Liver (tissue), 9 donors: Measurements from ENCODE around the gene AP4S1. TPM values are rescaled to one million over a fixed set of nuclear protein-coding genes. Genes with fewer than 3 reads are reported as not detected.

Experiments
- DNase-seq: peaks from one replicate; pipeline ENCODE4 v3.0.0-alpha.2; 2017; ENCODE audit warnings: low spot score
- H3K27ac ChIP-seq, 2 donors: one replicate each; pipeline ENCODE4 v1.7.0; 2013; ENCODE audit warnings: inconsistent platforms in 2 of 2, low read length in 2 of 2, control low read depth in 1 of 2, low read depth in 1 of 2, mild to moderate bottlenecking in 1 of 2
- H3K27me3 ChIP-seq, 4 donors: one replicate each; pipeline versions ENCODE4 v1.6.1 to v1.7.0; 2013; ENCODE audit warnings: low read length in 3 of 4, inconsistent platforms in 1 of 4, mild to moderate bottlenecking in 1 of 4, moderate library complexity in 1 of 4; ENCODE audit not compliant: control insufficient read depth in 4 of 4, insufficient read depth in 4 of 4
- H3K36me3 ChIP-seq, 4 donors: one replicate each; pipeline versions ENCODE4 v1.6.1 to v1.7.0; 2013; ENCODE audit warnings: low read length in 3 of 4, mild to moderate bottlenecking in 3 of 4, low read depth in 1 of 4, moderate library complexity in 1 of 4; ENCODE audit not compliant: control insufficient read depth in 4 of 4, insufficient read depth in 3 of 4
- H3K4me1 ChIP-seq, 4 donors: one replicate each; pipeline versions ENCODE4 v1.6.1 to v1.7.0; 2013; ENCODE audit warnings: low read length in 3 of 4, mild to moderate bottlenecking in 3 of 4, moderate library complexity in 1 of 4; ENCODE audit not compliant: control insufficient read depth in 4 of 4, insufficient read depth in 4 of 4
- H3K4me3 ChIP-seq, 3 donors: one replicate each; pipeline versions ENCODE4 v1.6.1 to v1.7.0; 2013; ENCODE audit warnings: low read length in 3 of 3, control low read depth in 1 of 3, low read depth in 1 of 3, mild to moderate bottlenecking in 1 of 3
- H3K9ac ChIP-seq, 2 donors: one replicate each; pipeline ENCODE4 v1.7.0; 2013; ENCODE audit warnings: low read length in 2 of 2, mild to moderate bottlenecking in 2 of 2, moderate library complexity in 2 of 2, control low read depth in 1 of 2, low read depth in 1 of 2
- H3K9me3 ChIP-seq, 4 donors: one replicate each; pipeline versions ENCODE4 v1.6.1 to v1.7.0; 2013; ENCODE audit warnings: low read length in 3 of 4; ENCODE audit not compliant: control insufficient read depth in 4 of 4
- EGR1 ChIP-seq, 2 donors: IDR thresholded peaks; 2 replicates each; pipeline ENCODE4 v1.6.1; 2016 to 2018; ENCODE audit warnings: antibody characterized with exemption in 2 of 2, low read depth in 2 of 2
- FOXA1 ChIP-seq: IDR thresholded peaks from 2 replicates; pipeline ENCODE4 v1.6.1; 2016; ENCODE audit warnings: antibody characterized with exemption
- FOXA2 ChIP-seq: IDR thresholded peaks from 2 replicates; pipeline ENCODE4 v1.6.1; 2016; ENCODE audit warnings: antibody characterized with exemption
- HNF4A ChIP-seq, 2 donors: conservative IDR thresholded peaks; 2 replicates each; pipeline ENCODE4 v1.6.1; 2016; ENCODE audit warnings: antibody characterized with exemption in 2 of 2, mild to moderate bottlenecking in 2 of 2
- HNF4G ChIP-seq: IDR thresholded peaks from 2 replicates; pipeline ENCODE4 v1.6.1; 2016; ENCODE audit warnings: antibody characterized with exemption
- JUND ChIP-seq, 2 donors: IDR thresholded peaks; 2 replicates each; pipeline ENCODE4 v1.6.1; 2016; ENCODE audit warnings: antibody characterized with exemption in 2 of 2
- NR2F2 ChIP-seq: IDR thresholded peaks from 2 replicates; pipeline ENCODE4 v1.6.1; 2016; ENCODE audit warnings: antibody characterized with exemption
- RXRA ChIP-seq, 2 donors: IDR thresholded peaks; 2 replicates each; pipeline ENCODE4 v1.6.1; 2017 to 2018; ENCODE audit warnings: antibody characterized with exemption in 2 of 2, mild to moderate bottlenecking in 1 of 2
- SP1 ChIP-seq: IDR thresholded peaks from 2 replicates; pipeline ENCODE4 v1.6.1; 2018; ENCODE audit warnings: antibody characterized with exemption, mild to moderate bottlenecking
- TAF1 ChIP-seq: conservative IDR thresholded peaks from 2 replicates; pipeline ENCODE4 v1.6.1; 2016; ENCODE audit warnings: antibody characterized with exemption, mild to moderate bottlenecking
- YY1 ChIP-seq: IDR thresholded peaks from 2 replicates; pipeline ENCODE4 v1.6.1; 2016; ENCODE audit warnings: antibody characterized with exemption, mild to moderate bottlenecking
- WGBS: extraction: QIAGEN DNeasy Blood & Tissue Kit; methylation state at CpG from one replicate; pipeline ENCODE4 v1.1.7; 2013; 5-methylcytosine and 5-hydroxymethylcytosine counted together
- polyA plus RNA-seq, 2 donors: library from polyadenylated mRNA; stranded (reverse) in 1 of 2; unstranded in 1 of 2; fragments of 200-250 nt in 1 of 2; fragments of >200 nt in 1 of 2; fragmentation: Nextera tagmentation in 1 of 2; extraction: Ambion mirVana in 1 of 2; gene quantifications; one replicate each; pipeline versions ENCODE4 v1.2.1 to v1.2.3, GENCODE V29; 2013 to 2015
- total RNA-seq, 2 donors: library from RNA; depleted of rRNA; stranded (reverse); fragments of >200 nt; gene quantifications; one replicate each; pipeline ENCODE4 v1.2.3, GENCODE V29; 2014
- TF ChIP-seq, protein P1 (sequence below): IDR thresholded peaks from 2 replicates; pipeline ENCODE4 v1.6.1; 2016; ENCODE audit warnings: antibody characterized with exemption
- TF ChIP-seq, protein P2 (sequence below): IDR thresholded peaks from 2 replicates; pipeline ENCODE4 v1.6.1; 2016; ENCODE audit warnings: antibody characterized with exemption
- TF ChIP-seq, protein P3 (sequence below): fragments of 150-350 bp; IDR thresholded peaks from 2 replicates; pipeline ENCODE4 v1.5.1; 2017; ENCODE audit warnings: improper control_type of control experiment, low read depth, low read length; ENCODE audit not compliant: missing input control
- TF ChIP-seq, protein P4 (sequence below): IDR thresholded peaks from 2 replicates; pipeline ENCODE4 v1.6.1; 2016; ENCODE audit warnings: antibody characterized with exemption
- donor health status: healthy.
- donor health status: healthy.
- donor health status: healthy.
- donor health status: healthy.
- donor health status: healthy.

Gene AP4S1
- total and polyA plus RNA-seq, 4 donors = 1.3 to 4.3 (median 1.7) TPM

DNA sequence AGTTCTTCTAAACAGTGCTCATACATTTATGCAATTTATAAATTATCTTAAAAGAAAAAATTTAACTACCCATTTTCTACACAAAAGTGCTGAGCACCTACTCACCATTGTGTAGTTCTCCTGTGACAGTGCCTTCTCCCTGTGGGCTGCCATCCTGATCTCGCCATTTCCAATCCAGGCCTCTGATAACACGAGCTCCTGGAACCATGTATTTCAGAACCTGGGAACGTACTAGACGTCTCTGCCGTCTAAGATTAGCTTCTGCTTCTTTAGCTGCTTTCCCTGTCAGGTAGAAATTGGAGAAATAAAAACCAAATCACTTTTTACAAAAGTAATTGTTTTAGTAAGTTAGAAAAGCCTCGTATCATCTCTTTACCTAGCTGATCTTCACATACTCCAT is 107.7 kb downstream of the AP4S1 start (continued):
- TF ChIP-seq, protein P1, sequence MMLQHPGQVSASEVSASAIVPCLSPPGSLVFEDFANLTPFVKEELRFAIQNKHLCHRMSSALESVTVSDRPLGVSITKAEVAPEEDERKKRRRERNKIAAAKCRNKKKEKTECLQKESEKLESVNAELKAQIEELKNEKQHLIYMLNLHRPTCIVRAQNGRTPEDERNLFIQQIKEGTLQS = no peak
- TF ChIP-seq SP1 (no peak), FOXA2 (no peak), RXRA (IDR thresholded peaks at IDR 0.05) (no peak)
- TF ChIP-seq, protein P2, sequence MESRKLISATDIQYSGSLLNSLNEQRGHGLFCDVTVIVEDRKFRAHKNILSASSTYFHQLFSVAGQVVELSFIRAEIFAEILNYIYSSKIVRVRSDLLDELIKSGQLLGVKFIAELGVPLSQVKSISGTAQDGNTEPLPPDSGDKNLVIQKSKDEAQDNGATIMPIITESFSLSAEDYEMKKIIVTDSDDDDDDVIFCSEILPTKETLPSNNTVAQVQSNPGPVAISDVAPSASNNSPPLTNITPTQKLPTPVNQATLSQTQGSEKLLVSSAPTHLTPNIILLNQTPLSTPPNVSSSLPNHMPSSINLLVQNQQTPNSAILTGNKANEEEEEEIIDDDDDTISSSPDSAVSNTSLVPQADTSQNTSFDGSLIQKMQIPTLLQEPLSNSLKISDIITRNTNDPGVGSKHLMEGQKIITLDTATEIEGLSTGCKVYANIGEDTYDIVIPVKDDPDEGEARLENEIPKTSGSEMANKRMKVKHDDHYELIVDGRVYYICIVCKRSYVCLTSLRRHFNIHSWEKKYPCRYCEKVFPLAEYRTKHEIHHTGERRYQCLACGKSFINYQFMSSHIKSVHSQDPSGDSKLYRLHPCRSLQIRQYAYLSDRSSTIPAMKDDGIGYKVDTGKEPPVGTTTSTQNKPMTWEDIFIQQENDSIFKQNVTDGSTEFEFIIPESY = no peak

DNA sequence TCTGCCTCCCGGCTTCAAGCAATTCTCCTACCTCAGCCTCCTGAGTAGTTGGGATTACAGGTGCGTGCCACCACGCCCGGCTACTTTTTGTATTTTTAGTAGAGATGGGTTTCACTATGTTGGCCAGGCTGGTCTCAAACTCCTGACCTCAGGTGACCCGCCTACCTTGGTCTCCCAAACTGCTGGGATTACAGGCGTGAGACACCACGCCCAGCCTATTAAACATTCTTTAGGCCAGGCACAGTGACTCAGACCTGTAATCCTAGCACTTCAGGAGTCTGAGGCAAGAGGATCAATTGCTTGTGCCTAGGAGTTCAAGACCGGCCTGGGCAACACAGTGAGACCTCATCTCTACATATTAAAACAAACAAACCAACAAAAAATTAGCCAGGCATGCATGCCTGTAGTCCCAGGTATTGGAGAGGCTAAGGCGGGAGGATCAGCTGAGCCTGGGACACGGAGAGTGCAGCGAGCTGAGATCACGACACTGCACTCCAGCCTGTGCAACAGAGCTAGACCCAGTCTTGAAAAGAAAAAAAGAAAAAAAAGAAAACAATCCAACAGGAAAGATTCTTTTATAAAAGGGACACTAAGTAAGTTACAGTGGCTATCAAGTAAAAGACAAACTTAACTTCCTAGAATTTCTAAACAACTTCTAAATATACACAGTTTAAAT is 111.9 kb downstream of the AP4S1 start:
- Histone ChIP-seq H3K27ac (no peak overlapping the region), H3K9ac (no peak overlapping the region), H3K9me3 (no peaks in the 10 kb centered on the region), H3K4me3 (no peak overlapping the region), H3K36me3 (peaks cover 12 to 78% (median 74%) of the 10 kb centered on the region in 4 donors), H3K4me1 (no peaks in the 10 kb centered on the region), H3K27me3 (no peaks in the 10 kb centered on the region)
- DNase-seq = no peak
- TF ChIP-seq HNF4A (conservative IDR thresholded peaks at IDR 0.05) (no peak), FOXA1 (no peak), NR2F2 (no peak), EGR1 (IDR thresholded peaks at IDR 0.05; ENCODE audit: low read depth in 2 of 2) (no peak), HNF4G (no peak), JUND (IDR thresholded peaks at IDR 0.05) (no peak), TAF1 (no peak), SP1 (no peak), YY1 (no peak)
- TF ChIP-seq, protein P2 = no peak
- TF ChIP-seq, protein P1 = no peak
- TF ChIP-seq, protein P3, sequence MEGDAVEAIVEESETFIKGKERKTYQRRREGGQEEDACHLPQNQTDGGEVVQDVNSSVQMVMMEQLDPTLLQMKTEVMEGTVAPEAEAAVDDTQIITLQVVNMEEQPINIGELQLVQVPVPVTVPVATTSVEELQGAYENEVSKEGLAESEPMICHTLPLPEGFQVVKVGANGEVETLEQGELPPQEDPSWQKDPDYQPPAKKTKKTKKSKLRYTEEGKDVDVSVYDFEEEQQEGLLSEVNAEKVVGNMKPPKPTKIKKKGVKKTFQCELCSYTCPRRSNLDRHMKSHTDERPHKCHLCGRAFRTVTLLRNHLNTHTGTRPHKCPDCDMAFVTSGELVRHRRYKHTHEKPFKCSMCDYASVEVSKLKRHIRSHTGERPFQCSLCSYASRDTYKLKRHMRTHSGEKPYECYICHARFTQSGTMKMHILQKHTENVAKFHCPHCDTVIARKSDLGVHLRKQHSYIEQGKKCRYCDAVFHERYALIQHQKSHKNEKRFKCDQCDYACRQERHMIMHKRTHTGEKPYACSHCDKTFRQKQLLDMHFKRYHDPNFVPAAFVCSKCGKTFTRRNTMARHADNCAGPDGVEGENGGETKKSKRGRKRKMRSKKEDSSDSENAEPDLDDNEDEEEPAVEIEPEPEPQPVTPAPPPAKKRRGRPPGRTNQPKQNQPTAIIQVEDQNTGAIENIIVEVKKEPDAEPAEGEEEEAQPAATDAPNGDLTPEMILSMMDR = no peak
- 96% methylated on average over 12 of the region's 12 CpGs for WGBS

DNA sequence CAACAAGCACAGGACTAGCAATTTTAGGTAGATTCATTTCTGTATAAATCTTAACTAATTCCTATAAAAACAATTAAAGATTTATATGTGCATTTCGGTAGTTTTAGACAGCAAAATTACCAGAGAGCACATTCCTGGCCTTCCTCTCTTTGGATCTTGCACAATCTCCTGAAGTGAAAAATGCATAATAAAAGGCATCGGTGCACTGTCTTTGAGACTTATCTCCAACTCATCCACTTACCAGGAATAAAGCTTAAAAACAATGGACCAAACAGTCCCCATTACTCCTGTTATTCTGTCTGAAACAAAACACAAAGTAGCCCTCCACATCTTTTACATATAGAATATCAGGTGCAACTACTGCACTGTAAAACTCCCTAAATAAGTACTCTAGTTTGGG is 112.9 kb downstream of the AP4S1 start:
- no peaks in the 10 kb centered on the region for H3K27me3 ChIP-seq
- peaks cover 13 to 78% (median 69%) of the 10 kb centered on the region in 4 donors for H3K36me3 ChIP-seq
- WGBS = 92% methylated on average over 2 of the region's 2 CpGs
- TF ChIP-seq, protein P2 = no peak
- TF ChIP-seq FOXA2 (no peak), JUND (IDR thresholded peaks at IDR 0.05) (no peak), YY1 (no peak), HNF4A (conservative IDR thresholded peaks at IDR 0.05) (no peak), EGR1 (IDR thresholded peaks at IDR 0.05; ENCODE audit: low read depth in 2 of 2) (no peak), SP1 (no peak), RXRA (IDR thresholded peaks at IDR 0.05) (no peak)
- TF ChIP-seq, protein P1 = no peak
- TF ChIP-seq, protein P4, sequence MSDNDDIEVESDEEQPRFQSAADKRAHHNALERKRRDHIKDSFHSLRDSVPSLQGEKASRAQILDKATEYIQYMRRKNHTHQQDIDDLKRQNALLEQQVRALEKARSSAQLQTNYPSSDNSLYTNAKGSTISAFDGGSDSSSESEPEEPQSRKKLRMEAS = no peak
- TF ChIP-seq, protein P3 = no peak

More for the DNA sequence above, 112.9 kb downstream of the AP4S1 start:
- H3K4me3 ChIP-seq = no peak overlapping the region
- no peaks in the 10 kb centered on the region for H3K4me1 ChIP-seq
- no peaks in the 10 kb centered on the region for H3K9me3 ChIP-seq
- H3K27ac ChIP-seq = no peak overlapping the region
- H3K9ac ChIP-seq = no peak overlapping the region
- no peak for DNase-seq
